ENCODE results near the gene ZNF827.

Gene ZNF827

GRCh38 chr4:145852256-145852839, 86.3 kb downstream of the ZNF827 start:
- Mint-ChIP-seq H3K4me3 (no peak overlapping the region), H3K9me3 (no peaks in the 10 kb centered on the region), H3K4me1 (peaks cover 35% of the 10 kb centered on the region), H3K36me3 (ENCODE audit: low read depth) (peaks cover 55% of the 10 kb centered on the region), H3K27me3 (ENCODE audit: low read depth, poor library complexity) (peaks cover 4% of the 10 kb centered on the region), H3K27ac (peak overlapping the region; percentile 98)
- TF ChIP-seq CTCF (IDR thresholded peaks at IDR 0.05): no peak
- no peak for DNase-seq

GRCh38 chr4:145851511-145852201, 87.0 kb downstream of the ZNF827 start:
- Mint-ChIP-seq H3K4me3 (peak overlapping the region; percentile 58), H3K4me1 (peaks cover 37% of the 10 kb centered on the region), H3K9me3 (no peaks in the 10 kb centered on the region), H3K27ac (peak overlapping the region; percentile 98), H3K27me3 (ENCODE audit: low read depth, poor library complexity) (peaks cover 3% of the 10 kb centered on the region), H3K36me3 (ENCODE audit: low read depth) (peaks cover 54% of the 10 kb centered on the region)
- DNase-seq: peak; percentile 4
- TF ChIP-seq CTCF (IDR thresholded peaks at IDR 0.05): no peak

GRCh38 chr4:145847764-145848163, 90.9 kb downstream of the ZNF827 start:
- no peak for TF ChIP-seq CTCF (IDR thresholded peaks at IDR 0.05)
- Mint-ChIP-seq H3K4me1 (peaks cover 30% of the 10 kb centered on the region), H3K36me3 (ENCODE audit: low read depth) (peaks cover 62% of the 10 kb centered on the region), H3K9me3 (no peaks in the 10 kb centered on the region), H3K27me3 (ENCODE audit: low read depth, poor library complexity) (no peaks in the 10 kb centered on the region), H3K4me3 (no peak overlapping the region), H3K27ac (peak overlapping the region; percentile 86)
- DNase-seq: no peak

GRCh38 chr4:145845118-145845517, 93.5 kb downstream of the ZNF827 start:
- Mint-ChIP-seq H3K36me3 (ENCODE audit: low read depth) (peaks cover 82% of the 10 kb centered on the region), H3K4me1 (peaks cover 8% of the 10 kb centered on the region), H3K27me3 (ENCODE audit: low read depth, poor library complexity) (no peaks in the 10 kb centered on the region), H3K9me3 (no peaks in the 10 kb centered on the region), H3K4me3 (no peak overlapping the region), H3K27ac (no peak overlapping the region)
- DNase-seq: no peak
- TF ChIP-seq CTCF (IDR thresholded peaks at IDR 0.05): no peak

GRCh38 chr4:145843639-145844038, 95.0 kb downstream of the ZNF827 start:
- H3K4me3 Mint-ChIP-seq: no peak overlapping the region
- no peak for DNase-seq
- no peak for TF ChIP-seq CTCF (IDR thresholded peaks at IDR 0.05)
- H3K4me1 Mint-ChIP-seq: peaks cover 8% of the 10 kb centered on the region
- no peaks in the 10 kb centered on the region for H3K9me3 Mint-ChIP-seq
- peaks cover 84% of the 10 kb centered on the region for H3K36me3 Mint-ChIP-seq (ENCODE audit: low read depth)
- H3K27me3 Mint-ChIP-seq (ENCODE audit: low read depth, poor library complexity): no peaks in the 10 kb centered on the region
- H3K27ac Mint-ChIP-seq: no peak overlapping the region

- H3K27ac Mint-ChIP-seq: no peak overlapping the region
Observed at GRCh38 chr4:145843148-145843547, 95.5 kb downstream of the ZNF827 start.

More at GRCh38 chr4:145843148-145843547, 95.5 kb downstream of the ZNF827 start:
- no peaks in the 10 kb centered on the region for H3K9me3 Mint-ChIP-seq
- TF ChIP-seq CTCF (IDR thresholded peaks at IDR 0.05): no peak
- H3K36me3 Mint-ChIP-seq (ENCODE audit: low read depth): peaks cover 82% of the 10 kb centered on the region
- H3K4me1 Mint-ChIP-seq: peaks cover 8% of the 10 kb centered on the region
- no peak overlapping the region for H3K4me3 Mint-ChIP-seq
- no peaks in the 10 kb centered on the region for H3K27me3 Mint-ChIP-seq (ENCODE audit: low read depth, poor library complexity)
- no peak for DNase-seq
